NCI-H2081 (cell line): ENCODE data around the gene IMPG1.

Experiments
- DNase-seq, 2 experiments: peaks; one replicate each; lab custom pipeline; 2025; lab: John Stamatoyannopoulos, UW

The IMPG1 gene

GRCh38 chr6:75893058-75893775, 179.2 kb downstream of the IMPG1 start:
- DNase-seq = peak; percentile 74 to 75

GRCh38 chr6:75892384-75892783, 180.1 kb downstream of the IMPG1 start:
- DNase-seq = no peak

GRCh38 chr6:75884822-75885221, 187.6 kb downstream of the IMPG1 start:
- no peak for DNase-seq

- no peak for DNase-seq
Observed at GRCh38 chr6:75882734-75883133, 189.7 kb downstream of the IMPG1 start.

- no peak for DNase-seq
Observed at GRCh38 chr6:75880305-75880704, 192.2 kb downstream of the IMPG1 start.

GRCh38 chr6:75876152-75876551, 196.3 kb downstream of the IMPG1 start:
- DNase-seq = no peak

GRCh38 chr6:75874224-75874623, 198.2 kb downstream of the IMPG1 start:
- DNase-seq = no peak
